ENCODE measurements around the gene CSAD. TPM values are rescaled to one million over a fixed set of nuclear protein-coding genes. Genes with fewer than 3 reads are reported as not detected.

Gene CSAD
- total and polyA plus RNA-seq, 2 of the 13 experiments (the other 11 are each of a cell fraction or from before 2014, with no cell fraction given): 7.2 to 23.5 TPM

DNA sequence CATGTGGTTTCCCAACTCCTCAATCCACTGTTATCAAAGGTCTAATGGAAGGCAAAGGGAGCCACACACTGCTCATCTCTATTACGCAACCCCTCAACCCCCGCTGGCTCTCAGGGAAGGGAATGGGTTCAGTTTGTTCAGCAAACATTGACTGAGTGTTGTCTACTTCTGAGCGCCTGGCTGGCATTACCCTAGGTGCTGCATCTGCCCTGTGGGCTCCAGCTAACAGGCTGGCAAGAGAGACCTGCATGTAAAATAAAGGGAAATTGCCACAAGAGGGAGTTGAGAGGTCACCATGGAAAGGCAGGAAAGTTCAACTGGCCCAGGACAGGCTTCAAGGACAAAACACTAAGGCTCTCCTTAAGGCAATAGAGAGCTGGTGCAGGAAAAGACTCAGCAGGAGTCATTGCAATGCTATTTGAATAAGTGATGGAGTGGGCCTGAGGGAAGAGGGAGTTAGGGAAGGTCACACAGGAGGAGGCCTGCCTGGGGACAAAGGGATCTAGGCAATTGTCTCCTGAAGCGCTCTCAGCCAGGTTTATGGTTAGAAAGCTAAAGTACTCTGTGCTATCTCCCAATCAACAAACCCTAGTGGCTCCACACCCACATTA lies 5.7 kb downstream of the CSAD start (continued):
- no peak for TF ChIP-seq ZBTB10 (CRISPR knock-in tag; IDR thresholded peaks at IDR 0.05; ENCODE audit: borderline replicate concordance)
- TF ChIP-seq, protein P1, sequence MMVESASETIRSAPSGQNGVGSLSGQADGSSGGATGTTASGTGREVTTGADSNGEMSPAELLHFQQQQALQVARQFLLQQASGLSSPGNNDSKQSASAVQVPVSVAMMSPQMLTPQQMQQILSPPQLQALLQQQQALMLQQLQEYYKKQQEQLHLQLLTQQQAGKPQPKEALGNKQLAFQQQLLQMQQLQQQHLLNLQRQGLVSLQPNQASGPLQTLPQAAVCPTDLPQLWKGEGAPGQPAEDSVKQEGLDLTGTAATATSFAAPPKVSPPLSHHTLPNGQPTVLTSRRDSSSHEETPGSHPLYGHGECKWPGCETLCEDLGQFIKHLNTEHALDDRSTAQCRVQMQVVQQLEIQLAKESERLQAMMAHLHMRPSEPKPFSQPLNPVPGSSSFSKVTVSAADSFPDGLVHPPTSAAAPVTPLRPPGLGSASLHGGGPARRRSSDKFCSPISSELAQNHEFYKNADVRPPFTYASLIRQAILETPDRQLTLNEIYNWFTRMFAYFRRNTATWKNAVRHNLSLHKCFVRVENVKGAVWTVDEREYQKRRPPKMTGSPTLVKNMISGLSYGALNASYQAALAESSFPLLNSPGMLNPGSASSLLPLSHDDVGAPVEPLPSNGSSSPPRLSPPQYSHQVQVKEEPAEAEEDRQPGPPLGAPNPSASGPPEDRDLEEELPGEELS (CRISPR knock-in tag; IDR thresholded peaks at IDR 0.05): peak; percentile 64
- no peak for TF ChIP-seq ZNF891 (CRISPR knock-in tag; IDR thresholded peaks at IDR 0.05)
- TF ChIP-seq TEAD2 (CRISPR knock-in tag; IDR thresholded peaks at IDR 0.05): no peak
- no peak for TF ChIP-seq ZC3H13 (CRISPR knock-in tag; IDR thresholded peaks at IDR 0.05)
- TF ChIP-seq ZFP90 (CRISPR knock-in tag; IDR thresholded peaks at IDR 0.05; ENCODE audit: borderline replicate concordance): no peak
- peak; percentile 62; the same call in 1 of the 2 replicates for TF ChIP-seq MTA1 (CRISPR knock-in tag; IDR thresholded peaks at IDR 0.05; ENCODE audit: borderline replicate concordance)
- no peak for TF ChIP-seq IKZF1 (IDR thresholded peaks at IDR 0.05)
- TF ChIP-seq ZNF792 (CRISPR knock-in tag; IDR thresholded peaks at IDR 0.05): peak; percentile 76; the same call in 1 of the 2 replicates
- TF ChIP-seq ZBTB21 (CRISPR knock-in tag; IDR thresholded peaks at IDR 0.05): no peak
- TF ChIP-seq RNF219 (CRISPR knock-in tag; IDR thresholded peaks at IDR 0.05): no peak
- no peak for TF ChIP-seq TP53 (CRISPR knock-in tag; conservative IDR thresholded peaks at IDR 0.05)
- TF ChIP-seq ZNF160 (CRISPR knock-in tag; IDR thresholded peaks at IDR 0.05): no peak
- TF ChIP-seq ZNF552 (CRISPR knock-in tag; IDR thresholded peaks at IDR 0.05; ENCODE audit: borderline replicate concordance): no peak; the same call in 1 of the 2 replicates
- peak; percentile 79 for TF ChIP-seq SKI (IDR thresholded peaks at IDR 0.05; ENCODE audit: partially characterized antibody)
- TF ChIP-seq ZNF292 (CRISPR knock-in tag; IDR thresholded peaks at IDR 0.05; ENCODE audit: borderline replicate concordance, low read depth): peak; percentile 88; the same call in 1 of the 2 replicates
- no peak for TF ChIP-seq ZNF432 (CRISPR knock-in tag; IDR thresholded peaks at IDR 0.05; ENCODE audit: borderline replicate concordance)
- TF ChIP-seq, protein P2, sequence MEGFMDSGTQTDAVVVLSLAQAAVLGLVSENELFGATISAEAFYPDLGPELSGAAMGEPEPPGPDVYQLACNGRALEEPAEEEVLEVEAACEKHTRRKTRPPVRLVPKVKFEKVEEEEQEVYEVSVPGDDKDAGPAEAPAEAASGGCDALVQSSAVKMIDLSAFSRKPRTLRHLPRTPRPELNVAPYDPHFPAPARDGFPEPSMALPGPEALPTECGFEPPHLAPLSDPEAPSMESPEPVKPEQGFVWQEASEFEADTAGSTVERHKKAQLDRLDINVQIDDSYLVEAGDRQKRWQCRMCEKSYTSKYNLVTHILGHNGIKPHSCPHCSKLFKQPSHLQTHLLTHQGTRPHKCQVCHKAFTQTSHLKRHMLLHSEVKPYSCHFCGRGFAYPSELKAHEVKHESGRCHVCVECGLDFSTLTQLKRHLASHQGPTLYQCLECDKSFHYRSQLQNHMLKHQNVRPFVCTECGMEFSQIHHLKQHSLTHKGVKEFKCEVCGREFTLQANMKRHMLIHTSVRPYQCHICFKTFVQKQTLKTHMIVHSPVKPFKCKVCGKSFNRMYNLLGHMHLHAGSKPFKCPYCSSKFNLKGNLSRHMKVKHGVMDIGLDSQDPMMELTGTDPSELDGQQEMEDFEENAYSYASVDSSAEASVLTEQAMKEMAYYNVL (CRISPR knock-in tag; IDR thresholded peaks at IDR 0.05; ENCODE audit: borderline replicate concordance): 0 out of 2 replicates have a peak, but pooled peaks have one; percentile 74
- TF ChIP-seq HMG20B (CRISPR knock-in tag; conservative IDR thresholded peaks at IDR 0.05): peak; percentile 79
- no peak for TF ChIP-seq ZNF510 (CRISPR knock-in tag; IDR thresholded peaks at IDR 0.05; ENCODE audit: low read depth)
- no peak for TF ChIP-seq NFATC3 (CRISPR knock-in tag; IDR thresholded peaks at IDR 0.05)
- TF ChIP-seq KDM6A (CRISPR knock-in tag; IDR thresholded peaks at IDR 0.05; ENCODE audit: low read depth): no peak
- TF ChIP-seq TRIM24 (CRISPR knock-in tag; IDR thresholded peaks at IDR 0.05): no peak

Data from HepG2 (cell line).